ACC112 (cell line): Measurements from ENCODE around the gene C16orf89.

Experiments
- H2AFZ ChIP-seq: fragments of 200-600 bp; sonication (generic); one replicate; pipeline ENCODE4 v1.6.0; 2017; ENCODE audit warnings: antibody characterized with exemption, low read length; ENCODE audit not compliant: unreplicated experiment
- H3K27ac ChIP-seq: fragments of 200-600 bp; sonication (generic); 2 replicates; pipeline ENCODE4 v1.5.1; 2014; ENCODE audit warnings: low read depth, mild to moderate bottlenecking, antibody characterized with exemption, low read length, moderate library complexity
- H3K27me3 ChIP-seq: fragments of 200-600 bp; sonication (generic); 2 replicates; pipeline ENCODE4 v1.6.1; 2014; ENCODE audit warnings: mild to moderate bottlenecking, antibody characterized with exemption, low read length, moderate library complexity, mixed read lengths; ENCODE audit not compliant: insufficient read depth
- H3K36me3 ChIP-seq: fragments of 200-600 bp; sonication (generic); 2 replicates; pipeline ENCODE4 v1.6.1; 2016; ENCODE audit warnings: mild to moderate bottlenecking, antibody characterized with exemption, low read length, moderate library complexity, mixed read lengths; ENCODE audit not compliant: insufficient read depth
- H3K4me1 ChIP-seq: fragments of 200-600 bp; sonication (generic); one replicate; pipeline ENCODE4 v1.6.1; 2016; ENCODE audit warnings: low read length, mixed read lengths; ENCODE audit not compliant: insufficient read depth, unreplicated experiment, control insufficient read depth
- H3K4me3 ChIP-seq: fragments of 200-600 bp; sonication (generic); 2 replicates; pipeline ENCODE4 v1.5.1; 2014; ENCODE audit warnings: mild to moderate bottlenecking, low read depth, low read length
- H3K79me2 ChIP-seq: fragments of 200-600 bp; sonication (generic); one replicate; pipeline ENCODE4 v1.6.0; 2016; ENCODE audit warnings: low read length; ENCODE audit not compliant: control insufficient read depth, unreplicated experiment, insufficient read depth

The C16orf89 gene

DNA sequence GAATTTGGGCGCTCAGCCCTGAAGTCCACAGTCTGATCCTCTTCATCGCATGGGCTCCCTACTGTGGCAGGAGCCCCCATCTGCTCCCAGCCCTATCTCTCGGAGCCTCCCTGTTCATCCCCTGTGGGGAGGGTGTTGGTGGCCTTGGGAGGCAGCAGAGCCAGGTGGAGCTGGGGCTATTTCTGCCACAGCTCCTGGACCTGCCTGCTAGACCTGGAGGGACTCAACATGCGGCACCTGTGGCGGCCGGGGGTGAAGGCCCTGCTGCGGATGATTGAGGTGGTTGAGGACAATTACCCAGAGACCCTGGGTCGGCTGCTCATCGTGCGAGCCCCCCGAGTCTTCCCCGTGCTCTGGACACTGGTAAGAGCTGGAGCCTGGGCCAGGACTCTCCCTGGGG, 62.5 kb downstream of the C16orf89 start:
- Histone ChIP-seq H3K4me3 (no peak overlapping the region), H2AFZ (no peak overlapping the region), H3K27ac (no peak overlapping the region), H3K4me1 (no peaks in the 10 kb centered on the region), H3K36me3 (no peaks in the 10 kb centered on the region), H3K79me2 (no peaks in the 10 kb centered on the region), H3K27me3 (peaks cover 23% of the 10 kb centered on the region)

DNA sequence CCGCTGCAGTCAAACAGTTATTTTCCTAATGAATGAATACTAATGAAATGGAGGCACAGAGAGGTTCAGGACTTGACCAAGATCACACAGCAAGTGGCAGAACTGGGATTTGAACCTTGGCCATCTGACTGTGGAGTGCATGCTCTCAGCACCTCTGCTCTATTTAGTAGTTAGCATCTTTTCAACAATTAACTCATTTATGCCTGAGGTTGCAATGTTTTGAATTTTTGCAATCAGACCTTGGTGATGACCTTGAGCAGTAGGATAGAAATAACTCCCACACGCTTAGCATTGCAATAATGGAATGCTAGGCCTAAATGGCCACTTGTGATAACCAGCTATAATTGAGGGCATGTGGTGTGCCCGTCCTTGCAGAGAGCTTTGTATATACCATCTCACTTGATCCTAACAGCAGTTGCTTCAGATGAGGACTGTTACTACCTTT, 63.0 kb downstream of the C16orf89 start:
- H3K36me3 ChIP-seq = no peaks in the 10 kb centered on the region
- no peak overlapping the region for H3K27ac ChIP-seq
- H3K79me2 ChIP-seq = no peaks in the 10 kb centered on the region
- no peaks in the 10 kb centered on the region for H3K4me1 ChIP-seq
- no peak overlapping the region for H2AFZ ChIP-seq
- H3K4me3 ChIP-seq = no peak overlapping the region
- H3K27me3 ChIP-seq = peaks cover 23% of the 10 kb centered on the region

DNA sequence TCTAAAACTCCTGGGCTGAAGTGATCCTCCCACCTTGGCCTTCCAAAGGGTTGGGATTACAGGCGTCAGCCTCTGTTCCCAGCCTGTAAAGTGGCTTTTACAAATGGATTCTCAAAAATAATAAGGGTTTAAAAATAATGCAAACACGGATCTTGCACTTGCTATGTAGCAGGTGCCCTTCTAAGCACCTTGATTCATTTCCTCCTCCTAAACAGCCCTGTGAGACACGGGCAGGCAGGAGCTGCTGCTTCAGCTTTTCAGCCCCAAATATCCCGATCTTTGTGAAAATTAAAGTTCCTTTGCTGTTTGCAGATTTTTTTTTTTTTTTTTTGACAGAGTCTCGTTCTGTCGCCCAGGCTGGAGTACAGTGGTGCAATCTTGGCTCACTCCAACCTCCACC, 63.8 kb downstream of the C16orf89 start:
- H3K4me1 ChIP-seq = no peaks in the 10 kb centered on the region
- H2AFZ ChIP-seq = no peak overlapping the region
- H3K36me3 ChIP-seq = no peaks in the 10 kb centered on the region
- no peak overlapping the region for H3K4me3 ChIP-seq
- no peaks in the 10 kb centered on the region for H3K79me2 ChIP-seq
- no peak overlapping the region for H3K27ac ChIP-seq
- peaks cover 27% of the 10 kb centered on the region for H3K27me3 ChIP-seq

DNA sequence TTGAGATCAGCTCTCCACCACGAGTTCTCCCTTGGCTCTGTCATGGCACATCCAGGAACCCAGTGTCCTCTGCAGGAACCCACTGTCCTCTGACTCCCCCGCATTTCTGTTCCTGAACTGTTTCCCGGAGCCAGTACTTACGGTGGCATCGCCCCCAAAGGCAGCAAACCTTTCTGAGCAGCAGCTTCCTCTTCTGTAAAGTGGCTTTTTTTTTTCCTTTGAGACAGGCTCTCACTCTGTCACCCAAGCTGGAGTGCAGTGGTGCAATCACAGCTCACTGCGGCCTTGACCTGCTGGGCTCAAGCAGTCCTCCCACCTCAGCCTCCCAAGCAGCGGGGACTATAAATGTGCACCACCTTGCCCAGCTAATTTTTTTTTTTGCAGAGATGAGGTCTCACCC, 64.2 kb downstream of the C16orf89 start:
- no peaks in the 10 kb centered on the region for H3K4me1 ChIP-seq
- no peak overlapping the region for H3K4me3 ChIP-seq
- H3K36me3 ChIP-seq = no peaks in the 10 kb centered on the region
- peaks cover 27% of the 10 kb centered on the region for H3K27me3 ChIP-seq
- no peak overlapping the region for H3K27ac ChIP-seq
- no peaks in the 10 kb centered on the region for H3K79me2 ChIP-seq
- H2AFZ ChIP-seq = no peak overlapping the region

DNA sequence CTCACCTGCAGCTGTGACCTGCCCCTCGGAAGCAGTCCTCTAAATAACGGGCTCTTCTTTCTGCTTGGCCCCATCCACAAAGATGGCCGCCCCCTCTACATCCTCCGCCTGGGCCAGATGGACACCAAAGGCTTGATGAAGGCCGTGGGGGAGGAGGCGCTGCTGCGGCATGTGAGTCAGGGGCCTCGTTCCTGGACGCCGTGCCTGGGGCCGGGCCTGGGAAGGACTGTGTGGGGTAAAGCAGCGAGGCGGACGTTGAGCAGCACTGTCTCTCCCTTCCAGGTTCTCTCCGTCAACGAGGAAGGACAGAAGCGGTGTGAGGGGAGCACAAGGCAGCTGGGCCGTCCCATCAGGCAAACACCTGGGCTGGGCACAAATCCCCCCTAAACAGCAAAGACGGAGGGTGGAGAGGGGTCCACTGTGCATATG, 65.2 kb downstream of the C16orf89 start:
- H3K36me3 ChIP-seq = no peaks in the 10 kb centered on the region
- no peaks in the 10 kb centered on the region for H3K79me2 ChIP-seq
- H3K4me1 ChIP-seq = no peaks in the 10 kb centered on the region
- H3K27ac ChIP-seq = no peak overlapping the region
- H3K4me3 ChIP-seq = no peak overlapping the region
- H3K27me3 ChIP-seq = peaks cover 30% of the 10 kb centered on the region
- H2AFZ ChIP-seq = no peak overlapping the region

DNA sequence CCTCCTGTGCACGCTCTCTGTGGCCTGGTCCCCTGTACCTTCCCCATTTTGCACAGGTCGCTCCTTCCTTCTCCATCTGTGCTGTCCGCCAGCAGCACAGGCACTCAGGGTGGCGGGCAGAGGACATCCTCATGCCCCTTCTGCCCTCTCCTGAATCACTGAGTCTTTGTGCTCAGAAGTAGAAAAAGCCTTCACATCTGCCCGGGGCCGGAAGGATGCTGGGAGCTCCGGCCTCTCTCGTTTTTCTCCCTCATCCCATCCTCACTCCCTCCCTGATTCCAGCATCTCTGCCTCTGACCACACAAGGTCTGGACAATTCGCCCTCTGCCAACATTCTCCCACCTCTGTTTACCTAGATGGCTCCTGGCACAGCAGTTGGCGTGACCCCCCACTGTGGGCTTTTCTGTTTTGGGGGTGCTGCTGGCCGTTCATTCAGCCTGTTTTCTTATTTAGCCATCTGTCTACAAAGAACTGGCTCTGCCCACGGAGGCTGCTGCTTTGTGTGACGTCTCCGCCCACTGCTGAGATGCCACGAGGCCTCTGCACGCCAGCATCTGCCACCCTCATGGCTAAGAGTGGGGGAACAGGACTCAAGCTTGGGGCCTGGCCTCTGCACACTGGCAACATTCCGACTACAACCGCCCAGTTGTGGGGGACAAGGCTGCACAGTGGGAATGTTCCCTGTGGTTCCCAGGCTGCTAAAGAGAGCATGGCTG, 70.9 kb downstream of the C16orf89 start:
- Histone ChIP-seq H3K79me2 (no peaks in the 10 kb centered on the region), H3K4me3 (no peak overlapping the region), H2AFZ (no peak overlapping the region), H3K27me3 (peaks cover 23% of the 10 kb centered on the region), H3K27ac (no peak overlapping the region), H3K36me3 (no peaks in the 10 kb centered on the region), H3K4me1 (no peaks in the 10 kb centered on the region)
